ENCODE results near the gene FBXL17.

Gene FBXL17

GRCh38 chr5:107861565-107861964, 520.3 kb downstream of the FBXL17 start:
- no peak overlapping the region for H3K4me3 ChIP-seq (replicated peaks in 1 of 2; ENCODE audit: low read depth in 2 of 2, low read length in 2 of 2)
- TF ChIP-seq CTCF (IDR thresholded peaks at IDR 0.05; ENCODE audit: low read depth, low read length): no peak
- no peak for DNase-seq (ENCODE audit: low read depth in 2 of 2)

GRCh38 chr5:107860044-107860443, 521.9 kb downstream of the FBXL17 start:
- no peak for DNase-seq (ENCODE audit: low read depth in 2 of 2)
- TF ChIP-seq CTCF (IDR thresholded peaks at IDR 0.05; ENCODE audit: low read depth, low read length): no peak
- H3K4me3 ChIP-seq (replicated peaks in 1 of 2; ENCODE audit: low read depth in 2 of 2, low read length in 2 of 2): no peak overlapping the region

GRCh38 chr5:107858788-107859187, 523.1 kb downstream of the FBXL17 start:
- no peak for DNase-seq (ENCODE audit: low read depth in 2 of 2)
- no peak for TF ChIP-seq CTCF (IDR thresholded peaks at IDR 0.05; ENCODE audit: low read depth, low read length)
- no peak overlapping the region for H3K4me3 ChIP-seq (replicated peaks in 1 of 2; ENCODE audit: low read depth in 2 of 2, low read length in 2 of 2)

GRCh38 chr5:107858324-107858723, 523.6 kb downstream of the FBXL17 start:
- no peak for TF ChIP-seq CTCF (IDR thresholded peaks at IDR 0.05; ENCODE audit: low read depth, low read length)
- DNase-seq (ENCODE audit: low read depth in 2 of 2): no peak
- no peak overlapping the region for H3K4me3 ChIP-seq (replicated peaks in 1 of 2; ENCODE audit: low read depth in 2 of 2, low read length in 2 of 2)

- H3K4me3 ChIP-seq (replicated peaks in 1 of 2; ENCODE audit: low read depth in 2 of 2, low read length in 2 of 2): no peak overlapping the region
- no peak for TF ChIP-seq CTCF (IDR thresholded peaks at IDR 0.05; ENCODE audit: low read depth, low read length)
- DNase-seq (ENCODE audit: low read depth in 2 of 2): no peak
Measured at GRCh38 chr5:107857785-107858184, 524.1 kb downstream of the FBXL17 start.

- H3K4me3 ChIP-seq (replicated peaks in 1 of 2; ENCODE audit: low read depth in 2 of 2, low read length in 2 of 2): no peak overlapping the region
- DNase-seq (ENCODE audit: low read depth in 2 of 2): peak in 1 of 2 donors; percentile 7
- no peak for TF ChIP-seq CTCF (IDR thresholded peaks at IDR 0.05; ENCODE audit: low read depth, low read length)
Measured at GRCh38 chr5:107855171-107855570, 526.7 kb downstream of the FBXL17 start.

- TF ChIP-seq CTCF (IDR thresholded peaks at IDR 0.05; ENCODE audit: low read depth, low read length): no peak
- no peak for DNase-seq (ENCODE audit: low read depth in 2 of 2)
Measured at GRCh38 chr5:107853696-107854095, 528.2 kb downstream of the FBXL17 start.

More at GRCh38 chr5:107853696-107854095, 528.2 kb downstream of the FBXL17 start:
- no peak overlapping the region for H3K4me3 ChIP-seq (replicated peaks in 1 of 2; ENCODE audit: low read depth in 2 of 2, low read length in 2 of 2)

All from cardiac fibroblast (primary cell).